ENCODE data around the gene MYRIP.
A peak's percentile ranks its signal among the peaks of the same experiment; 100 is the strongest.
"Not testable (repeated sequence)": the region's sequence is repeated elsewhere in the genome, so short reads cannot be mapped to it uniquely, and the experiment has no call there.

Gene MYRIP

GRCh38 chr3:39812537-39812936 lies 3.1 kb downstream of the MYRIP start:
- ChIA-PET CTCF (interaction anchor here (0.7 to 1.4 kb wide), 10 partner anchors 8 to 369 kb away, joined by 3 to 5 read pairs (median 3); no protein-coding TSS in a partner anchor), POLR2A (no interaction called here)
- TF ChIP-seq CTCF (IDR thresholded peaks at IDR 0.05; ENCODE audit: control extremely low read depth, extremely low read depth, low read depth, missing control alignments), result peak; percentile 22
- DNase-seq (ENCODE audit: extremely low spot score), result no peak

GRCh38 chr3:39814007-39814406 lies 4.6 kb downstream of the MYRIP start:
- DNase-seq (ENCODE audit: extremely low spot score), result no peak
- no peak for TF ChIP-seq CTCF (IDR thresholded peaks at IDR 0.05; ENCODE audit: control extremely low read depth, extremely low read depth, low read depth, missing control alignments)
- ChIA-PET POLR2A (no interaction called here), CTCF (interaction anchor here (0.8 kb wide), 1 partner anchor 8 kb away, joined by 3 read pairs; no protein-coding TSS in a partner anchor)

GRCh38 chr3:39819899-39820298 lies 10.5 kb downstream of the MYRIP start:
- POLR2A ChIA-PET, result no interaction called here
- CTCF ChIA-PET, result no interaction called here
- no peak for DNase-seq (ENCODE audit: extremely low spot score)
- no peak for TF ChIP-seq CTCF (IDR thresholded peaks at IDR 0.05; ENCODE audit: control extremely low read depth, extremely low read depth, low read depth, missing control alignments)

- POLR2A ChIA-PET; DNase-seq (ENCODE audit: extremely low spot score): not testable (repeated sequence)
- CTCF ChIA-PET, result interaction anchor here (0.9 kb wide), 1 partner anchor 327 kb away, joined by 3 read pairs; no protein-coding TSS in a partner anchor
Measured at GRCh38 chr3:39833764-39834163, 24.4 kb downstream of the MYRIP start.

GRCh38 chr3:39839484-39839883 lies 30.1 kb downstream of the MYRIP start:
- no peak for TF ChIP-seq CTCF (IDR thresholded peaks at IDR 0.05; ENCODE audit: control extremely low read depth, extremely low read depth, low read depth, missing control alignments)
- DNase-seq (ENCODE audit: extremely low spot score), result no peak
- POLR2A ChIA-PET, result no interaction called here
- CTCF ChIA-PET, result no interaction called here

GRCh38 chr3:39843440-39843839 lies 34.0 kb downstream of the MYRIP start:
- CTCF ChIA-PET, result no interaction called here
- no peak for DNase-seq (ENCODE audit: extremely low spot score)
- no peak for TF ChIP-seq CTCF (IDR thresholded peaks at IDR 0.05; ENCODE audit: control extremely low read depth, extremely low read depth, low read depth, missing control alignments)
- POLR2A ChIA-PET, result no interaction called here

- no peak for TF ChIP-seq CTCF (IDR thresholded peaks at IDR 0.05; ENCODE audit: control extremely low read depth, extremely low read depth, low read depth, missing control alignments)
- no peak for DNase-seq (ENCODE audit: extremely low spot score)
- ChIA-PET POLR2A (no interaction called here), CTCF (no interaction called here)
Measured at GRCh38 chr3:39848365-39848764, 39.0 kb downstream of the MYRIP start.

Data from GM10248 (cell line).